Natural killer cell (primary cell): ENCODE measurements around the gene BRI3BP. TPM values are rescaled to one million over a fixed set of nuclear protein-coding genes. Genes with fewer than 3 reads are reported as not detected.

Experiments used
- ATAC-seq, 3 donors: fragments of 150-1000 bp in 2 of 3; fragments of 200-7000 bp in 1 of 3; cut with Tn5 transposase; 1 replicate in 1 of 3; 2 replicates in 2 of 3; pipeline ENCODE4 v1.10.0; 2021; ENCODE audit warnings: mild to moderate bottlenecking in 2 of 3, moderate library complexity in 2 of 3
- DNase-seq, 2 donors: peaks; one replicate each; pipeline versions ENCODE4 v3.0.0 to v3.0.0-alpha.2; 2013 to 2021; ENCODE audit warnings: mixed read lengths in 1 of 2
- H3K27ac ChIP-seq: one replicate; pipeline ENCODE4 v1.5.1; 2013; ENCODE audit warnings: mild to moderate bottlenecking, low read length
- H3K27me3 ChIP-seq: one replicate; pipeline ENCODE4 v1.6.1; 2013; ENCODE audit warnings: low read length; ENCODE audit not compliant: control insufficient read depth, insufficient read depth
- H3K36me3 ChIP-seq: one replicate; pipeline ENCODE4 v1.6.1; 2013; ENCODE audit warnings: low read length; ENCODE audit not compliant: control insufficient read depth, insufficient read depth
- H3K4me1 ChIP-seq: one replicate; pipeline ENCODE4 v1.6.1; 2013; ENCODE audit warnings: low read length; ENCODE audit not compliant: control insufficient read depth, insufficient read depth
- H3K4me3 ChIP-seq: one replicate; pipeline ENCODE4 v1.5.1; 2013; ENCODE audit warnings: low read length
- H3K9me3 ChIP-seq: one replicate; pipeline ENCODE4 v1.6.1; 2013; ENCODE audit warnings: low read length; ENCODE audit not compliant: control insufficient read depth, insufficient read depth
- H3K27ac Mint-ChIP-seq, 2 donors: one replicate each; pipeline ENCODE4 v1.8.0; 2022; ENCODE audit warnings: mild to moderate bottlenecking in 2 of 2, mixed read lengths in 2 of 2, moderate library complexity in 1 of 2
- H3K27me3 Mint-ChIP-seq, 2 donors: one replicate each; pipeline ENCODE4 v1.8.0; 2022; ENCODE audit warnings: low read depth in 2 of 2, mixed read lengths in 2 of 2
- H3K36me3 Mint-ChIP-seq: one replicate; pipeline ENCODE4 v1.8.0; 2022; ENCODE audit warnings: mixed read lengths
- H3K4me1 Mint-ChIP-seq, 2 donors: one replicate each; pipeline ENCODE4 v1.8.0; 2022; ENCODE audit warnings: mixed read lengths in 2 of 2
- H3K4me3 Mint-ChIP-seq: one replicate; pipeline ENCODE4 v1.8.0; 2022; ENCODE audit warnings: mild to moderate bottlenecking, moderate library complexity, mixed read lengths
- H3K9me3 Mint-ChIP-seq, 2 donors: one replicate each; pipeline ENCODE4 v1.8.0; 2022; ENCODE audit warnings: mixed read lengths in 2 of 2
- WGBS: methylation state at CpG from one replicate; pipeline ENCODE4 v1.1.7; 2013; ENCODE audit warnings: missing lambda C conversion rate; ENCODE audit not compliant: insufficient coverage; 5-methylcytosine and 5-hydroxymethylcytosine counted together
- intact Hi-C: fragments of 100-400 bp; cut with micrococcal nuclease; formaldehyde crosslinking; loops from one replicate; pipeline ENCODE4 v1.14.2; 2022
- total RNA-seq, 4 donors: library from RNA; stranded (reverse); fragments of 120-200 nt in 1 of 4; gene quantifications; one replicate each; pipeline versions ENCODE4 v1.2.3 to v1.2.4, GENCODE V29; 2013 to 2022
- TF ChIP-seq, protein P1 (sequence below): fragments of 200-600 bp; IDR thresholded peaks from one replicate; pipeline ENCODE4 v1.8.0; 2022; ENCODE audit warnings: antibody characterized with exemption

Gene BRI3BP
- total RNA-seq, 3 donors from 2014 or later (not counting 1 experiment from before 2014, with no cell fraction given) = 4.2 to 6.8 (median 5.4) TPM

GRCh38 chr12:124970647-124971402, 22.6 kb upstream of the BRI3BP start:
- peaks cover 57% of the 10 kb centered on the region for H3K36me3 ChIP-seq
- TF ChIP-seq, protein P1, sequence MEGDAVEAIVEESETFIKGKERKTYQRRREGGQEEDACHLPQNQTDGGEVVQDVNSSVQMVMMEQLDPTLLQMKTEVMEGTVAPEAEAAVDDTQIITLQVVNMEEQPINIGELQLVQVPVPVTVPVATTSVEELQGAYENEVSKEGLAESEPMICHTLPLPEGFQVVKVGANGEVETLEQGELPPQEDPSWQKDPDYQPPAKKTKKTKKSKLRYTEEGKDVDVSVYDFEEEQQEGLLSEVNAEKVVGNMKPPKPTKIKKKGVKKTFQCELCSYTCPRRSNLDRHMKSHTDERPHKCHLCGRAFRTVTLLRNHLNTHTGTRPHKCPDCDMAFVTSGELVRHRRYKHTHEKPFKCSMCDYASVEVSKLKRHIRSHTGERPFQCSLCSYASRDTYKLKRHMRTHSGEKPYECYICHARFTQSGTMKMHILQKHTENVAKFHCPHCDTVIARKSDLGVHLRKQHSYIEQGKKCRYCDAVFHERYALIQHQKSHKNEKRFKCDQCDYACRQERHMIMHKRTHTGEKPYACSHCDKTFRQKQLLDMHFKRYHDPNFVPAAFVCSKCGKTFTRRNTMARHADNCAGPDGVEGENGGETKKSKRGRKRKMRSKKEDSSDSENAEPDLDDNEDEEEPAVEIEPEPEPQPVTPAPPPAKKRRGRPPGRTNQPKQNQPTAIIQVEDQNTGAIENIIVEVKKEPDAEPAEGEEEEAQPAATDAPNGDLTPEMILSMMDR = no peak
- DNase-seq = no peak

DNA sequence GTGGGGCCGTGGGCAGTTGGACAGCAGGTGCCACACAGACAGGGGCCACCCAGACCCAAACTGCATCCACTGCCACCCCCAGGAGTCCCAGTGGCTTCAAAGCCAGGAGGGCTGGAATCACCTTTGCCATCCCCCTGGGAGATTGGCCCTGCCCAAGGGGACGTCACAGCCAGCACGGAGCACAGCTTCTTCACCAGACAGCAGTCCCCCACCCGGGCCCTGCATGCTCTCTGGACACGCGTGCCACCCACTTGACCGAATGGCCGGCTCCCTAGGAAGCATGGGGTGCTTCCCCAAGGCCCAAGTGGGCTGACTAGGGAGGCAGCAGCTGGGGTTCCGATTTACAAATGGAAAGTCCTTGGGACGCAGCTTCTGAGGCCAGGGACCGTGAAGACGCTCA, 21.8 kb upstream of the BRI3BP start:
- no peak for ATAC-seq
- DNase-seq = no peak
- H3K9me3 ChIP-seq = no peaks in the 10 kb centered on the region
- H3K27ac Mint-ChIP-seq = no peak overlapping the region
- H3K9me3 Mint-ChIP-seq = no peaks in the 10 kb centered on the region
- 86% methylated on average over 12 of the region's 12 CpGs for WGBS
- no peak overlapping the region for H3K4me3 ChIP-seq
- TF ChIP-seq, protein P1 = no peak
- H3K27me3 Mint-ChIP-seq = no peaks in the 10 kb centered on the region
- intact Hi-C loops = no loop called here
- H3K27me3 ChIP-seq = no peaks in the 10 kb centered on the region
- no peak overlapping the region for H3K4me3 Mint-ChIP-seq
- H3K27ac ChIP-seq = no peak overlapping the region
- no peaks in the 10 kb centered on the region for H3K4me1 Mint-ChIP-seq
- no peaks in the 10 kb centered on the region for H3K36me3 Mint-ChIP-seq
- H3K4me1 ChIP-seq = no peaks in the 10 kb centered on the region
- H3K36me3 ChIP-seq = peaks cover 56% of the 10 kb centered on the region

More at GRCh38 chr12:124970647-124971402, 22.6 kb upstream of the BRI3BP start:
- WGBS = 96% methylated on average over 25 of the region's 25 CpGs
- Mint-ChIP-seq H3K9me3 (no peaks in the 10 kb centered on the region), H3K27ac (no peak overlapping the region), H3K4me3 (no peak overlapping the region), H3K4me1 (no peaks in the 10 kb centered on the region), H3K36me3 (no peaks in the 10 kb centered on the region), H3K27me3 (no peaks in the 10 kb centered on the region)
- H3K27ac ChIP-seq = no peak overlapping the region
- no peak for ATAC-seq
- intact Hi-C loops = no loop called here
- H3K27me3 ChIP-seq = no peaks in the 10 kb centered on the region
- no peaks in the 10 kb centered on the region for H3K9me3 ChIP-seq
- H3K4me1 ChIP-seq = no peaks in the 10 kb centered on the region
- H3K4me3 ChIP-seq = no peak overlapping the region

- Histone ChIP-seq H3K4me1 (no peaks in the 10 kb centered on the region), H3K4me3 (no peak overlapping the region), H3K36me3 (peaks cover 56% of the 10 kb centered on the region), H3K27me3 (no peaks in the 10 kb centered on the region), H3K9me3 (no peaks in the 10 kb centered on the region), H3K27ac (no peak overlapping the region)
- Mint-ChIP-seq H3K4me3 (no peak overlapping the region), H3K9me3 (no peaks in the 10 kb centered on the region), H3K4me1 (no peaks in the 10 kb centered on the region), H3K27me3 (no peaks in the 10 kb centered on the region), H3K27ac (no peak overlapping the region), H3K36me3 (no peaks in the 10 kb centered on the region)
- ATAC-seq = no peak
- TF ChIP-seq, protein P1 = no peak
- no peak for DNase-seq
- 96% methylated on average over 10 of the region's 10 CpGs for WGBS
- intact Hi-C loops = no loop called here
These were observed 21.2 kb upstream of the BRI3BP start for GRCh38 chr12:124972211-124972610.

DNA sequence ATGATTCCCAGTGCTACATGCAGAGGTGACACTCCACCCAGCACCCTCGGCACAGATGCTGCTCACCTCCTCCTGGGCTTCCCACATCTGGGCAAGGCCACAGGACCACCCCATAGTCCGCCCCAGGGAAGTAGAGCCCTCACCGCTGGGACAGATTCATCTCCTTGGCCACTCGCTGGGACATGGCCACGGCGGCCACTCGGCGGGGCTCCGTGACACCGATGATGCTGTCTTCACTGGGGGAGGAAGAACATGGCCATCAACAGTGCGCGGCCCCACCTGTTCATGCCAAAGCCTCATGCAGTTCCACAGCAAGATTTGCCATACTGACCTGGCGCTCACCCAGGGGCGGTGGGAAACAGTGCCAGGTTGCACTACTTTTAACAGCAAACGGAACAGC, 18.2 kb upstream of the BRI3BP start:
- Histone ChIP-seq H3K36me3 (peaks cover 62% of the 10 kb centered on the region), H3K27ac (no peak overlapping the region), H3K9me3 (no peaks in the 10 kb centered on the region), H3K4me1 (no peaks in the 10 kb centered on the region), H3K4me3 (no peak overlapping the region), H3K27me3 (no peaks in the 10 kb centered on the region)
- H3K9me3 Mint-ChIP-seq = no peaks in the 10 kb centered on the region
- no peaks in the 10 kb centered on the region for H3K27me3 Mint-ChIP-seq
- 96% methylated on average over 15 of the region's 15 CpGs for WGBS
- DNase-seq = no peak
- no peak overlapping the region for H3K27ac Mint-ChIP-seq
- H3K36me3 Mint-ChIP-seq = no peaks in the 10 kb centered on the region
- intact Hi-C loops = no loop called here
- ATAC-seq = no peak
- TF ChIP-seq, protein P1 = no peak
- no peak overlapping the region for H3K4me3 Mint-ChIP-seq
- H3K4me1 Mint-ChIP-seq = no peaks in the 10 kb centered on the region
